ENCODE data around the gene TMEM11.

The TMEM11 gene

GRCh38 chr17:21247552-21248258 lies 33.7 kb upstream of the TMEM11 start:
- Histone ChIP-seq H3K4me2 (ENCODE audit: low read depth, low read length) (no peak overlapping the region), H3K4me1 (ENCODE audit: low read length) (no peaks in the 10 kb centered on the region), H3K79me2 (ENCODE audit: low read length) (no peaks in the 10 kb centered on the region), H3K27me3 (replicated peaks; ENCODE audit: insufficient read depth, low read length) (0 out of 2 replicates have a peak, but pooled peaks cover 4% of the 10 kb centered on the region), H3F3A (ENCODE audit: insufficient read depth, low read length) (no peaks in the 10 kb centered on the region), H3K9ac (ENCODE audit: low read length) (no peak overlapping the region), H2AFZ (ENCODE audit: low read length) (no peak overlapping the region), H3K4me3 (ENCODE audit: low read length) (no peak overlapping the region), H3K27ac (ENCODE audit: low read length) (no peak overlapping the region), H3K36me3 (replicated peaks; ENCODE audit: insufficient read depth, low read length) (no peaks in the 10 kb centered on the region), H4K20me1 (ENCODE audit: insufficient read depth, low read length) (no peaks in the 10 kb centered on the region), H3K9me2 (replicated peaks; ENCODE audit: insufficient read depth, low read length) (no peaks in the 10 kb centered on the region), H3K9me3 (replicated peaks; ENCODE audit: insufficient read depth, low read length) (no peaks in the 10 kb centered on the region)
- no peak for DNase-seq
- TF ChIP-seq EZH2phosphoT487 (IDR thresholded peaks at IDR 0.05; ENCODE audit: low read length) (no peak), EZH2 (optimal IDR thresholded peaks at IDR 0.05; ENCODE audit: low read depth, low read length) (no peak)
- TF ChIP-seq, protein P1, sequence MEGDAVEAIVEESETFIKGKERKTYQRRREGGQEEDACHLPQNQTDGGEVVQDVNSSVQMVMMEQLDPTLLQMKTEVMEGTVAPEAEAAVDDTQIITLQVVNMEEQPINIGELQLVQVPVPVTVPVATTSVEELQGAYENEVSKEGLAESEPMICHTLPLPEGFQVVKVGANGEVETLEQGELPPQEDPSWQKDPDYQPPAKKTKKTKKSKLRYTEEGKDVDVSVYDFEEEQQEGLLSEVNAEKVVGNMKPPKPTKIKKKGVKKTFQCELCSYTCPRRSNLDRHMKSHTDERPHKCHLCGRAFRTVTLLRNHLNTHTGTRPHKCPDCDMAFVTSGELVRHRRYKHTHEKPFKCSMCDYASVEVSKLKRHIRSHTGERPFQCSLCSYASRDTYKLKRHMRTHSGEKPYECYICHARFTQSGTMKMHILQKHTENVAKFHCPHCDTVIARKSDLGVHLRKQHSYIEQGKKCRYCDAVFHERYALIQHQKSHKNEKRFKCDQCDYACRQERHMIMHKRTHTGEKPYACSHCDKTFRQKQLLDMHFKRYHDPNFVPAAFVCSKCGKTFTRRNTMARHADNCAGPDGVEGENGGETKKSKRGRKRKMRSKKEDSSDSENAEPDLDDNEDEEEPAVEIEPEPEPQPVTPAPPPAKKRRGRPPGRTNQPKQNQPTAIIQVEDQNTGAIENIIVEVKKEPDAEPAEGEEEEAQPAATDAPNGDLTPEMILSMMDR (IDR thresholded peaks at IDR 0.05; ENCODE audit: low read length): no peak

DNA sequence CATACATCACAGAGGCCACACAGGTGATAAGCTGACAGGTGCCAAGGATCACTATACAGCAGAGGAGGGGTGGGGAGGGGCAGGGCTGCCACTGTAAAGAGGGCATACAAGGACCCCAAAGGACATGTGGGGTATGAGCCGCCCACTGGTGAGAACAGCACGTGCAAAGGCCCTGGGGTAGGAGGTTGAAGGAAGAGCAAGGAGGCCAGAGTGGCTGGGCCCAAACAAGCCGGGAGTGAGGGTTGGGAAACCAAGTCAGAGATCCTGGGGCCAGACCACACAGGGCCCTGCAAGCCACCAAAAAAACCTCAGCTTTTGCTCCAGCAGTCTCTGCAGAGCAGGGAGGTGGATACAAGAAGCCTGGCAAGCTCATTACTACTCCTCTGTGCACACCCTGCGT lies 32.7 kb upstream of the TMEM11 start:
- no peaks in the 10 kb centered on the region for H3K4me1 ChIP-seq (ENCODE audit: low read length)
- H3K4me2 ChIP-seq (ENCODE audit: low read depth, low read length): no peak overlapping the region
- no peak for TF ChIP-seq EZH2 (optimal IDR thresholded peaks at IDR 0.05; ENCODE audit: low read depth, low read length)
- TF ChIP-seq EZH2phosphoT487 (IDR thresholded peaks at IDR 0.05; ENCODE audit: low read length): no peak
- TF ChIP-seq, protein P1 (IDR thresholded peaks at IDR 0.05; ENCODE audit: low read length): no peak
- no peak overlapping the region for H3K9ac ChIP-seq (ENCODE audit: low read length)
- no peak overlapping the region for H3K4me3 ChIP-seq (ENCODE audit: low read length)
- DNase-seq: no peak
- H3K9me2 ChIP-seq (replicated peaks; ENCODE audit: insufficient read depth, low read length): no peaks in the 10 kb centered on the region
- H4K20me1 ChIP-seq (ENCODE audit: insufficient read depth, low read length): no peaks in the 10 kb centered on the region
- H2AFZ ChIP-seq (ENCODE audit: low read length): no peak overlapping the region
- H3K36me3 ChIP-seq (replicated peaks; ENCODE audit: insufficient read depth, low read length): no peaks in the 10 kb centered on the region
- no peaks in the 10 kb centered on the region for H3K27me3 ChIP-seq (replicated peaks; ENCODE audit: insufficient read depth, low read length)
- no peaks in the 10 kb centered on the region for H3F3A ChIP-seq (ENCODE audit: insufficient read depth, low read length)
- H3K9me3 ChIP-seq (replicated peaks; ENCODE audit: insufficient read depth, low read length): no peaks in the 10 kb centered on the region
- H3K27ac ChIP-seq (ENCODE audit: low read length): no peak overlapping the region
- no peaks in the 10 kb centered on the region for H3K79me2 ChIP-seq (ENCODE audit: low read length)

GRCh38 chr17:21245639-21246084 lies 31.7 kb upstream of the TMEM11 start:
- Histone ChIP-seq H4K20me1 (ENCODE audit: insufficient read depth, low read length) (no peaks in the 10 kb centered on the region), H3F3A (ENCODE audit: insufficient read depth, low read length) (no peaks in the 10 kb centered on the region), H3K9ac (ENCODE audit: low read length) (no peak overlapping the region), H2AFZ (ENCODE audit: low read length) (no peak overlapping the region), H3K4me3 (ENCODE audit: low read length) (no peak overlapping the region), H3K4me2 (ENCODE audit: low read depth, low read length) (no peak overlapping the region), H3K27me3 (replicated peaks; ENCODE audit: insufficient read depth, low read length) (no peaks in the 10 kb centered on the region), H3K4me1 (ENCODE audit: low read length) (no peaks in the 10 kb centered on the region), H3K79me2 (ENCODE audit: low read length) (no peaks in the 10 kb centered on the region), H3K9me3 (replicated peaks; ENCODE audit: insufficient read depth, low read length) (no peaks in the 10 kb centered on the region), H3K36me3 (replicated peaks; ENCODE audit: insufficient read depth, low read length) (no peaks in the 10 kb centered on the region), H3K27ac (ENCODE audit: low read length) (no peak overlapping the region), H3K9me2 (replicated peaks; ENCODE audit: insufficient read depth, low read length) (no peaks in the 10 kb centered on the region)
- TF ChIP-seq EZH2 (optimal IDR thresholded peaks at IDR 0.05; ENCODE audit: low read depth, low read length) (no peak), EZH2phosphoT487 (IDR thresholded peaks at IDR 0.05; ENCODE audit: low read length) (no peak)
- TF ChIP-seq, protein P1 (IDR thresholded peaks at IDR 0.05; ENCODE audit: low read length): no peak
- DNase-seq: no peak

Measured in MM.1S (cell line).